Measurements from ENCODE around the gene LTA.

DNA sequence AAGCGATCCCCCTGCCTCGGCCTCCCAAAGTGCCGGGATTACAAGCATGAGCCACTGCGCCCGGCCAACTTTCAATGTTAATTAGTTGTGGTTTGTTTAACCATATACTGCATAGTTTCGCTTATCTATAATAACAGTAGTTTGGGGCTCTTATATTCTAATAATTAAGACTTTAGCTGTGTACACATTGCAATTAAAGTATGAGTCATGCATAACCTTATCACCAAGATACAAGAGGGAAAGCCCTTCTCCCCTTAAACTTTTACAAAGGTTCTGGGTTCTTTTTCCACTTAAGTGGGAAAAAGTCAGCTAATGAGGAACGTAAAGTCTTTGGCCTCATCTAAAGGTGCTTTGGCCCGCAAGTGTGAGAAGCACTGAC is 46.5 kb upstream of the LTA start:
- TF ChIP-seq EZH2phosphoT487 (IDR thresholded peaks at IDR 0.05; ENCODE audit: low read depth, severe bottlenecking, unreplicated experiment), result no peak
- TF ChIP-seq, protein P1, sequence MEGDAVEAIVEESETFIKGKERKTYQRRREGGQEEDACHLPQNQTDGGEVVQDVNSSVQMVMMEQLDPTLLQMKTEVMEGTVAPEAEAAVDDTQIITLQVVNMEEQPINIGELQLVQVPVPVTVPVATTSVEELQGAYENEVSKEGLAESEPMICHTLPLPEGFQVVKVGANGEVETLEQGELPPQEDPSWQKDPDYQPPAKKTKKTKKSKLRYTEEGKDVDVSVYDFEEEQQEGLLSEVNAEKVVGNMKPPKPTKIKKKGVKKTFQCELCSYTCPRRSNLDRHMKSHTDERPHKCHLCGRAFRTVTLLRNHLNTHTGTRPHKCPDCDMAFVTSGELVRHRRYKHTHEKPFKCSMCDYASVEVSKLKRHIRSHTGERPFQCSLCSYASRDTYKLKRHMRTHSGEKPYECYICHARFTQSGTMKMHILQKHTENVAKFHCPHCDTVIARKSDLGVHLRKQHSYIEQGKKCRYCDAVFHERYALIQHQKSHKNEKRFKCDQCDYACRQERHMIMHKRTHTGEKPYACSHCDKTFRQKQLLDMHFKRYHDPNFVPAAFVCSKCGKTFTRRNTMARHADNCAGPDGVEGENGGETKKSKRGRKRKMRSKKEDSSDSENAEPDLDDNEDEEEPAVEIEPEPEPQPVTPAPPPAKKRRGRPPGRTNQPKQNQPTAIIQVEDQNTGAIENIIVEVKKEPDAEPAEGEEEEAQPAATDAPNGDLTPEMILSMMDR (IDR thresholded peaks at IDR 0.05; ENCODE audit: poor library complexity), result no peak
